K562 (cell line): ENCODE results near the gene HDAC10. TPM values are rescaled to one million over a fixed set of nuclear protein-coding genes. Genes with fewer than 3 reads are reported as not detected.

Experiments used
- CHCHD3 ChIP-seq: fragments of 250-450 bp; sonication (Bioruptor Pico); IDR thresholded peaks from 2 replicates; pipeline ENCODE4 v2.1.2; 2022; ENCODE audit warnings: mild to moderate bottlenecking
- CREB3L1 ChIP-seq: fragments of 450-650 bp; IDR thresholded peaks from 2 replicates; pipeline ENCODE4 v1.6.1; 2014; ENCODE audit warnings: low read depth, mild to moderate bottlenecking, moderate library complexity, borderline replicate concordance
- ELF1 ChIP-seq: fragments of 200-800 bp; sonication (Bioruptor generic); IDR thresholded peaks from 2 replicates; pipeline ENCODE4 v1.6.1; 2016; ENCODE audit warnings: missing genetic modification characterization, missing compliant biosample characterization
- ETS2 ChIP-seq: IDR thresholded peaks from 2 replicates; pipeline ENCODE4 v1.6.1; 2016; ENCODE audit warnings: borderline replicate concordance, missing genetic modification characterization, mild to moderate bottlenecking, moderate library complexity, missing compliant biosample characterization; ENCODE audit not compliant: poor library complexity, severe bottlenecking
- FOXP1 ChIP-seq: sonication (generic); formaldehyde crosslinking; IDR thresholded peaks from 2 replicates; pipeline ENCODE4 v1.8.0; 2022; ENCODE audit warnings: mild to moderate bottlenecking, missing genetic modification reagents
- GABPA ChIP-seq: fragments of 200-800 bp; sonication (Bioruptor generic); conservative IDR thresholded peaks from 2 replicates; pipeline ENCODE4 v1.6.1; 2016; ENCODE audit warnings: low read depth, missing genetic modification characterization, missing compliant biosample characterization
- HDAC2 ChIP-seq: fragments of 450-650 bp; IDR thresholded peaks from 2 replicates; pipeline ENCODE4 v1.6.1; 2016; ENCODE audit warnings: mild to moderate bottlenecking
- HIVEP1 ChIP-seq: fragments of 250-450 bp; sonication (Bioruptor Pico); IDR thresholded peaks from 2 replicates; pipeline ENCODE4 v1.4.0; 2020; ENCODE audit warnings: mild to moderate bottlenecking
- HLTF ChIP-seq: fragments of 450-650 bp; IDR thresholded peaks from 2 replicates; pipeline ENCODE4 v1.6.1; 2016
- MEIS2 ChIP-seq: fragments of 450-650 bp; IDR thresholded peaks from 2 replicates; pipeline ENCODE4 v1.6.1; 2014; ENCODE audit warnings: mild to moderate bottlenecking; ENCODE audit not compliant: partially characterized antibody
- MTA1 ChIP-seq: fragments of 450-650 bp; IDR thresholded peaks from 2 replicates; pipeline ENCODE4 v1.6.1; 2017; ENCODE audit warnings: borderline replicate concordance
- NELFE ChIP-seq: IDR thresholded peaks from 2 replicates; pipeline ENCODE4 v1.6.1; 2011; ENCODE audit warnings: mild to moderate bottlenecking; ENCODE audit not compliant: insufficient read depth, insufficient read length
- NFYB ChIP-seq: IDR thresholded peaks from 2 replicates; pipeline ENCODE4 v1.6.1; 2011; ENCODE audit warnings: mild to moderate bottlenecking, moderate library complexity; ENCODE audit not compliant: insufficient read length; ENCODE audit errors: extremely low read depth
- NR2C2 ChIP-seq, 2 experiments: fragments of 200-800 bp in 1 of 2; sonication (Bioruptor generic) in 1 of 2; sonication (generic) in 1 of 2; formaldehyde crosslinking in 1 of 2; IDR thresholded peaks; 2 replicates each; pipeline versions ENCODE4 v1.6.1 to v1.8.0; 2016 to 2022; ENCODE audit warnings: mild to moderate bottlenecking in 1 of 2, missing compliant biosample characterization in 1 of 2, missing genetic modification characterization in 1 of 2, missing genetic modification reagents in 1 of 2
- NR2F6 ChIP-seq: fragments of 450-650 bp; formaldehyde crosslinking; IDR thresholded peaks from 2 replicates; pipeline ENCODE4 v1.4.0; 2020; ENCODE audit warnings: mild to moderate bottlenecking
- NUFIP1 ChIP-seq: fragments of 450-650 bp; IDR thresholded peaks from 2 replicates; pipeline ENCODE4 v1.6.1; 2018; ENCODE audit not compliant: partially characterized antibody
- POLR2A ChIP-seq: fragments of 450-650 bp; conservative IDR thresholded peaks from 2 replicates; pipeline ENCODE4 v1.6.1; 2016
- RFX7 ChIP-seq: fragments of 250-450 bp; sonication (Bioruptor Pico); IDR thresholded peaks from 2 replicates; pipeline ENCODE4 v1.5.1; 2021; ENCODE audit warnings: mild to moderate bottlenecking
- SIN3A ChIP-seq, 2 experiments: fragments of 150-350 bp in 1 of 2; IDR thresholded peaks; 2 replicates each; pipeline ENCODE4 v1.6.1; 2011 to 2016; ENCODE audit warnings: borderline replicate concordance in 2 of 2, low read depth in 2 of 2, low read length in 2 of 2, mild to moderate bottlenecking in 2 of 2, moderate library complexity in 2 of 2; ENCODE audit not compliant: control insufficient read depth in 1 of 2
- SIN3B ChIP-seq: fragments of 450-650 bp; IDR thresholded peaks from 2 replicates; pipeline ENCODE4 v1.6.1; 2017; ENCODE audit warnings: low read depth, mild to moderate bottlenecking, moderate library complexity
- SIX5 ChIP-seq, 2 experiments: IDR thresholded peaks; 2 replicates each; pipeline ENCODE4 v1.6.1; 2011; ENCODE audit warnings: low read length in 2 of 2, borderline replicate concordance in 1 of 2, low read depth in 1 of 2, mild to moderate bottlenecking in 1 of 2, moderate library complexity in 1 of 2; ENCODE audit not compliant: insufficient read depth in 1 of 2
- TBL1XR1 ChIP-seq, 2 experiments: IDR thresholded peaks; 2 replicates each; pipeline ENCODE4 v1.6.1; 2012; ENCODE audit warnings: improper control_type of control experiment in 2 of 2, low read length in 2 of 2, mild to moderate bottlenecking in 1 of 2
- ZBTB34 ChIP-seq: fragments of 250-450 bp; sonication (Bioruptor Pico); IDR thresholded peaks from 2 replicates; pipeline ENCODE4 v1.8.0; 2021; ENCODE audit warnings: mild to moderate bottlenecking, moderate library complexity
- ZNF232 ChIP-seq: sonication (generic); formaldehyde crosslinking; IDR thresholded peaks from 2 replicates; pipeline ENCODE4 v1.8.0; 2022; ENCODE audit warnings: mild to moderate bottlenecking, missing genetic modification reagents
- ZNF778 ChIP-seq: fragments of 450-650 bp; formaldehyde crosslinking; IDR thresholded peaks from 2 replicates; pipeline ENCODE4 v1.4.0; 2020; ENCODE audit warnings: mild to moderate bottlenecking, moderate library complexity
- polyA plus RNA-seq, 8 experiments: library from polyadenylated mRNA; depleted of rRNA in 4 of 8; stranded (reverse) in 5 of 8; unstranded in 3 of 8; fragments of >200 nt; fragmentation: Nextera tagmentation in 2 of 8; fragmentation: Illumina TruSeq in 1 of 8; extraction: Ambion mirVana in 2 of 8; extraction: Trizol in 1 of 8; gene quantifications; 2 replicates each; pipeline versions ENCODE4 v1.2.1 to v1.2.3, GENCODE V29; 2011 to 2014; ENCODE audit warnings: inconsistent platforms in 1 of 8, missing spikeins in 1 of 8
- total RNA-seq, 7 experiments: library from RNA; depleted of rRNA in 6 of 7; stranded (reverse); fragments of >200 nt in 6 of 7; fragmentation: Illumina TruSeq in 2 of 7; extraction: Trizol in 2 of 7; gene quantifications; 2 replicates each; pipeline versions ENCODE4 v1.2.1 to v1.2.3, GENCODE V29; 2011 to 2021; ENCODE audit warnings: low replicate concordance in 1 of 7
- TF ChIP-seq, protein P1 (sequence below): sonication (generic); formaldehyde crosslinking; IDR thresholded peaks from 2 replicates; pipeline ENCODE4 v1.9.0; 2022; ENCODE audit warnings: mild to moderate bottlenecking, missing genetic modification reagents

Gene HDAC10
- total and polyA plus RNA-seq, 9 of the 15 experiments (the other 6 are each of a cell fraction or from before 2014, with no cell fraction given): 0.10 to 44.2 (median 6.5) TPM

GRCh38 chr22:50244420-50245213, 6.4 kb downstream of the HDAC10 start, which contains the start of gene TUBGCP6 (continued):
- peak; percentile 92 for TF ChIP-seq SIN3B
- TF ChIP-seq, protein P1, sequence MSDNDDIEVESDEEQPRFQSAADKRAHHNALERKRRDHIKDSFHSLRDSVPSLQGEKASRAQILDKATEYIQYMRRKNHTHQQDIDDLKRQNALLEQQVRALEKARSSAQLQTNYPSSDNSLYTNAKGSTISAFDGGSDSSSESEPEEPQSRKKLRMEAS (CRISPR knock-in tag): peak; percentile 74
- TF ChIP-seq TBL1XR1 (IDR thresholded peaks at IDR 0.05; ENCODE audit: low read length in 2 of 2): peak in 1 of 2 experiments; percentile 86; a peak in 2 of 4 replicates
- TF ChIP-seq FOXP1 (CRISPR knock-in tag): 0 out of 2 replicates have a peak, but pooled peaks have one; percentile 23
- TF ChIP-seq HDAC2: peak; percentile 56; the same call in 1 of the 2 replicates
- TF ChIP-seq RFX7 (CRISPR knock-in tag): no peak
- TF ChIP-seq NR2C2 (CRISPR knock-in tag; IDR thresholded peaks at IDR 0.05): 0 out of 2 replicates have a peak, but pooled peaks have one; percentile 49
- TF ChIP-seq NR2C2 (tag; IDR thresholded peaks at IDR 0.05): peak; percentile 40; the same call in 1 of the 2 replicates
- TF ChIP-seq HLTF: 0 out of 2 replicates have a peak, but pooled peaks have one; percentile 11
- peak; percentile 98 for TF ChIP-seq GABPA (tag)
- TF ChIP-seq POLR2A: peak; percentile 83
- no peak for TF ChIP-seq ZNF232 (CRISPR knock-in tag)
- no peak for TF ChIP-seq CHCHD3 (CRISPR knock-in tag)
- no peak for TF ChIP-seq NELFE
- 0 out of 2 replicates have a peak, but pooled peaks have one; percentile 37 for TF ChIP-seq CREB3L1
- TF ChIP-seq SIX5 (IDR thresholded peaks at IDR 0.05; ENCODE audit: borderline replicate concordance in 1 of 2, insufficient read depth in 1 of 2, low read depth in 1 of 2, low read length in 2 of 2): peak in 1 of 2 experiments; percentile 21; a peak in 2 of 4 replicates
- no peak for TF ChIP-seq NR2F6 (CRISPR knock-in tag)
- no peak for TF ChIP-seq ZBTB34
- no peak for TF ChIP-seq ETS2
- TF ChIP-seq MEIS2: no peak
- peak; percentile 63 for TF ChIP-seq NFYB
- TF ChIP-seq ELF1 (tag): peak; percentile 74
- peak; percentile 98 for TF ChIP-seq MTA1
- peak; percentile 55 to 87; a peak in 2 of 4 replicates for TF ChIP-seq SIN3A (IDR thresholded peaks at IDR 0.05; ENCODE audit: borderline replicate concordance in 2 of 2, control insufficient read depth in 1 of 2, low read depth in 2 of 2, low read length in 2 of 2)
- TF ChIP-seq NUFIP1: no peak
- no peak for TF ChIP-seq ZNF778
- TF ChIP-seq HIVEP1: no peak
